IPS-11a (cell line): Measurements from ENCODE around the gene RCSD1.
A peak's percentile ranks its signal among the peaks of the same experiment; 100 is the strongest.
"Not testable (repeated sequence)": the region's sequence is repeated elsewhere in the genome, so short reads cannot be mapped to it uniquely, and the experiment has no call there.

Experiments
- H3K4me3 ChIP-seq: one replicate; pipeline ENCODE4 v1.5.1; 2013; ENCODE audit warnings: low read depth, low read length, control low read depth

RCSD1 gene

DNA sequence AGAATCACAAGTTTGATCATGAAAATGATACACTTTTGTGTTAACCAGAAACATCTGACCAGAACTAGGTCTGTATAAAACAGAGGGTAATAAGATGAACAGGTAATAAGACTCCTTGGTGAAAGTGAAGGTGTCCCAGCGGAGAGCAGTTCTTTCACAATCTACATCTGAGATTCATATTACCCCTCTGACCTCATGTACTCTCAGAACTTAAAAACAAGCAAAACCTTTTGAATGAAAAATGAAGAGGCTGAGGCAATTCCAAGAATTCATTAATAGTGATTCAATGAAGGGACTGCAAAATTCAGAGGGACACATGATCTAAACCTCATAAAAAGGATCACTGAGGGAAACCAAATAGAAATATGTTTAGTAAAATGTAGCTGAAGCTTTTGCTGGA is 80.8 kb downstream of the RCSD1 start:
- no peak overlapping the region for H3K4me3 ChIP-seq

GRCh38 chr1:167711797-167712196 is 81.8 kb downstream of the RCSD1 start:
- H3K4me3 ChIP-seq, result no peak overlapping the region

DNA sequence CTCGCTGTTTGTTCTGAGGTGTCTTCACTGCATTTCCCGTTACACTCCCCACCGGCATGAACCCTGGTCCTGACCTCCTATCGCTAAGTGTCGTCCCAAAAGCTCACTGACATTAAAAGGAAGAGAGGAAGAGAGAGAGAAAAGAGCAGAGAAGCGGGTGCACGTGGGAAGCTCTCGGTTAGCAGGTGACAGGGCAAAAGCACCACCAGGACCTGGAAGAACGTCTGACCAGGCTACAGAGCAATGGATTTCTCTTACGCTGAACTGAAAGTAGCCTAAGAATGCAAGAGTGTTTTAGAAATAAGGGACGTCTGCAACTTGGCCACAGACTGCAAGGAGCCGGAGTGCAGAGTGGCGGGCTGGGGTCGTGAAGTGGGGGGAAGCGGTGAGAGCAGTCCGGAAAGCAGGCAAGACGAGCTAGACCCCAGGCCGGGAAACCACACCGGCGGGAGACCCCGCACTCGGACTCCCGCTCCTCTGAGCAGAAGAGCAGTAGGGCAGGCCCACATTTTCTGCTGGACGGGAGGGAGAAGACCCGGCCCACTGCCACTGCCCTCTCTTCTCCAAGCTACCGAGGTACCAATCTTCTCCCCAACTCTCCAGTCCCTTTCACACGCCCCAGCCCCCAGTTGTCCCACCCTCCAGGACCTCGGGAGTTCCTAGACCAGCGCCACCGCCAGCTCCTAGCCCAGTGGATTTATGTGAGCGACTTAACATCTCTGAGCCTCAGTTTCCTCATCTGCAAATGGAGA is 83.5 kb downstream of the RCSD1 start:
- H3K4me3 ChIP-seq, result peak overlapping the region; percentile 97

DNA sequence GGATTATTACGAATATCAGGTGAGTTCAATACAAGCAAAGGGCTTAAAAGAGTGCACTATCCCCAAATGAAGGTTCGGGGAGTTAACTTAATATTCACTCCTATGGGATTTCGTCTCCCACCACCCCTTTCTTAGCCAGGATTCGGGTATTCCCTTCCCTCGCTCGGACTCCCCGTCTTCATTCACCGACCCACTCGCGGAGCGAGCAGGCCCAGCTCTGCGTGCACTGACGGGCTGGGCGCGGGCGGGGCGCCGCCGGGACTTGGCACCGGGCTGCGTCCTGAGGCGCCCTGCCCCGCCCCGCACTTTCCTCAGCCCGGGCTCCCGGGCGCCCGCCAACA is 84.0 kb downstream of the RCSD1 start:
- H3K4me3 ChIP-seq, result peak overlapping the region; percentile 97

DNA sequence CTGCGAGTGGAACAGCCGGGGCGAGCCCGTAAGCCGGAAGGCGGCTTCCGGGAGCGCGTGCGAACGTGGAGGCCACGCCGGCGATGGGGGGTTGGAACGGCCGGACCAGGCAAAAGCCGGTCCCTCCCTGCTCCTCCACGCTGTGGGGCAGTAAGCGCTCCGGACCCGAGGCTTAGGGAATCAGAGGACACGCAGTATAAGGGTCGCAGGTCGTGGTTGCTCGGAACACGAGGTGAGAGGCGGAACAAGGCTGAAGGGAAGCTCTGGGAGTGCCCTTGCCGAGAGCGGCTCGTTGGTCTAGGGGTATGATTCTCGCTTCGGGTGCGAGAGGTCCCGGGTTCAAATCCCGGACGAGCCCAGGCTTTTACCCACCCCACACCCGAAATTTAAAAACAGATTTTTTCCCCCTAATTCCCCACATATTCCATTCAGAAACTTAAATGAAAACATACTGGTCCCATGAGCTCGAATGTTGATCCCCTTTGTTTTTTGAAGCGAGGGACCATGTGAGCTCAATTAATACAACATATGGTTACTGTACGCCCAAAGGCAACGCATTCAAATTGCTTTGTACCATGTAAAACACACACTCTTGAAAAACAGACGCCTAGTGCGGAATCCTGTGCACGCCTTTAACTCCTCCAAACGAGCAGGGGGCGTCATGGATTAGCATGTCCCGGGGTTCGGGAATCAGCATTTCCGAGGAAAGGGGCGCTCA is 84.6 kb downstream of the RCSD1 start:
- peak overlapping the region; percentile 97 for H3K4me3 ChIP-seq

- peak overlapping the region; percentile 97 for H3K4me3 ChIP-seq
Observed at GRCh38 chr1:167715157-167715999, 85.3 kb downstream of the RCSD1 start.

GRCh38 chr1:167716000-167716271 is 85.9 kb downstream of the RCSD1 start:
- peak overlapping the region; percentile 97 for H3K4me3 ChIP-seq

GRCh38 chr1:167717351-167717750 is 87.3 kb downstream of the RCSD1 start:
- no peak overlapping the region for H3K4me3 ChIP-seq

DNA sequence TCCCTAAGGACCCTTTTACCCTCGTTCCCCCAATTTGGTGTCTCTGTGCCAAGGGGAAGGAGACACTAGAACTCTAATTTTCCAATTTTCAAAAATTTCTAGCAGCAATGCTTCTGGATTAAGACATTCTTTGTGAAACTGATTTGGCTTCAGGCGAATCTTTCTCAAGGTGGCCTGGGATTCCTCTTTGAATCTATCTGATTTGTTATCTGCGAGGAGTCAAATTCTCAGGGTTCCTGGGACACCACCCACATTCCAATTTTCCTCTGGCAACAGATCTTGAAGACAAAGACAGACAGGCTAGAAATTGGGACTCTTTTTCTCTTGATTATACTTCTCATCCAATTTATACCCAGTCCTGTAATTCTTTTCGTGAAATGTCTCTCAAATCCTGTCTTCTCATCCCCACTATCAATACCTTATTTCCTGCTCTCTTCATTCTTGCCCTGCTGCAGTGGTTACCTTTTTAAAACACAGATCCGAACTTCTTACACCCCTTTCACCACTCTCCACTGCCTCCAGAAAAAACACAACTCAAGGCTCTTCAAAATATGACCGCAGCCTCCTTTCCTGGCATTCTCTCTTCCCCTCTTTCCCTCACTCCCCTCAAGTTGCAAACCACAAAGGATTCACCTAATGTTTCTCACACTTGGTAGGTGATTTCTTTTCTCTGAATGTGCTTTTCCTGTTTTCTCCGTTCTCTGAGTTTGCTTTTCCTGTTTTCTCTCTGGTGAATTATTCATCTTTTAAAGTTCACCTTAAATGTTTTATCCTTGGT is 89.1 kb downstream of the RCSD1 start:
- no peak overlapping the region for H3K4me3 ChIP-seq

GRCh38 chr1:167719715-167720421 is 89.8 kb downstream of the RCSD1 start:
- not testable (repeated sequence) for H3K4me3 ChIP-seq

GRCh38 chr1:167720965-167721616 is 91.1 kb downstream of the RCSD1 start:
- H3K4me3 ChIP-seq, result peak overlapping the region; percentile 75

DNA sequence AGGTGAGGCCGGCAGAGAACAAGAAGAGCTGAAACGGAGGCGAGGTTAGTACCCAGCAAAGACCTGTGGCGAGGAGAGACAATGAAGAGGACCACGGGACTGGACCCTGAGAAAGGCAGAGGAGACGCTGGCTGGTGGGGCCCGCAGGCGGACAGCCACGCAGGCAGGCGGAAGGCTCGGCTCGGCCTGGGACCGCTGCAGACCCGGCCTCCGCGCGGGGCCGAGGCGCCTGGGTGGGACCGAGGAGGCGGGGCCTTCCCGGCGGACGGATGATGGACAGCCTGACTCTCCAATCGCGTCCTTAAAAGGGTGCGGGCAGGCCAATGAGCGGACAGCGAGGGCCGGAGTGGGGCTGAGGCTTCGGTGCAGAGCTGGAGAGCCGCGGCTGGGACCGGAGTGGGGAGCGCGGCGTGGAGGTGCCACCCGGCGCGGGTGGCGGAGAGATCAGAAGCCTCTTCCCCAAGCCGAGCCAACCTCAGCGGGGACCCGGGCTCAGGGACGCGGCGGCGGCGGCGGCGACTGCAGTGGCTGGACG is 91.7 kb downstream of the RCSD1 start, which contains the start of gene MPZL1:
MPZL1 (plus strand) TSS at position 366 of the 535 bp plus-strand sequence. CDS start 170 bp downstream, outside the sequence.
- peak within 1 kb of the TSS; percentile 75 for H3K4me3 ChIP-seq

DNA sequence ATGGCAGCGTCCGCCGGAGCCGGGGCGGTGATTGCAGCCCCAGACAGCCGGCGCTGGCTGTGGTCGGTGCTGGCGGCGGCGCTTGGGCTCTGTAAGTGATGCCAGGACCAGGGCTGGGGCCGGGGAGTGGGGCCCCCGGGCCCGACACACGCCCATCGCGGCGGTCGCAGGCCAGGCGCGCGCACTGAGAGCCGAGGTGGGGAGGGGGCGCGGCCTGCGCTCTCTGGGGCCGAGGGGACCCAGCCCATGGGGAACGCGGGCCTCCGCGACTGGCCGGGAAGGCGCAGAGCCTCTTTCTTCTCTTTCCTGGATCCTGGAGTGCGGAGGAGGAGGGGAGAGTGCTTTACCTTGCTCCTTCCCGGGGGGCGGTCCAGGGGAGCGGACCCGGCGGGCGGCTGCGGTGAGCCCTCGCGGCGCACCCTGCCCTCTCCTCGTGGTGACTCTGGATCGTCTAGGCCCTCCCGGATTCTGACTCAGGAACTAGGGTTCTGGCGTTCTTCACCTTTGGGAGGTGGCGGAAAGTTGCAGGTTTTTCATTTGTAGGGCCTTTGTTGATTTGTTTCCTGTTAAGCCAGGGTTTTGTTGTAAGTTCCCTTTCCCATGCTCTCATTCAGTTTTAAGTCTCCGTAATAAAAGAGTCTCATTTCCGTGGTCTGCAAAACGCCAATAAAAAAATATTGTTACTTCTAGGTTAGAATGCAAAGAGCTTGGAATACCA is 92.3 kb downstream of the RCSD1 start:
- peak overlapping the region; percentile 75 for H3K4me3 ChIP-seq

DNA sequence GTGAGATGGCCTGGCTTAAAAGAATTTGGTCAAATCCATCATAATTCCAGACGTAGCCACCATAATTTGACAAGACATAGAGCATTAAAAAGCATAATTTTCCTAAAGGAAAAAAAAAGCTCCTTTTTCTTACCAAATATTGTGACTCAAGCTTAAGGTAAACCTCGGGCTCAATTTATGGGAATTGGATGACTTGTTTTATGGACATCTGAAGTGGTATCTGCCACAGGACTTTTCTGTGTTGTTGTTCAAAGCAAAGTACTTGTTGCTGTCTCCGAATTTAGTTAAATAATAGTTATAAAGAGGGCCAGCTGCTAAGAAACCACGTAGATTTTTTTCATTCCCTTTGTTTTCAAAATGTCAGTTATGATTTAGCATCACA is 92.8 kb downstream of the RCSD1 start:
- peak overlapping the region; percentile 75 for H3K4me3 ChIP-seq

DNA sequence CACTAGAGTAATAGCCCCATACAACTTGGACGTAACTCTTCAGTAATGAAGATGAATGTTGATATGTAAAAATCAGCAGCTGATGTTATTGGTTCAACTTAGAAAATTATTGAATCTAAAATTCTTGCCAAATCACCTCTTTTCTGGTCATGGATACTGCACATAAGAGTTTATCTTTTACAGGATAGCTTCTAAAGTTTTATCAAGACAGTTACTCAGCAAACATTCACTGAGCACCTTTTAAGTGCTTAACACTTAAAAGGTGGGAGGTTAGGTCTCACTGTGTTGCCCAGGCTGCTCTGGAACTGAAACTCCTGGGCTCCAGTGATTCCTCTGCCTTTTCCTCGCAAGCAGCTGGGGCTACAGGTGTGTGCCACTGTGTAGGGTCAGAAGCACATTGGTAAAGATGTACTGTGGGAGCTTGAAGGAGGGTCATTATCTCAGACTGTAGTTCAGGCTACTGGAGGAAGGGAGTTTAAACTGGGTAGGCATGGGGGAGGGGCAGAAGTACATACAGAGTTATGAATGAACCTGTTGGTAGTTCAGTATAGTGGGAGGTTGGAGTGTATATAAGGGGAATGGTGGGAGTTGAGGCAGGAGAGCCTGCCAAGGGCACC is 93.8 kb downstream of the RCSD1 start:
- H3K4me3 ChIP-seq, result no peak overlapping the region

- no peak overlapping the region for H3K4me3 ChIP-seq
Observed at GRCh38 chr1:167726008-167726407, 96.0 kb downstream of the RCSD1 start.

DNA sequence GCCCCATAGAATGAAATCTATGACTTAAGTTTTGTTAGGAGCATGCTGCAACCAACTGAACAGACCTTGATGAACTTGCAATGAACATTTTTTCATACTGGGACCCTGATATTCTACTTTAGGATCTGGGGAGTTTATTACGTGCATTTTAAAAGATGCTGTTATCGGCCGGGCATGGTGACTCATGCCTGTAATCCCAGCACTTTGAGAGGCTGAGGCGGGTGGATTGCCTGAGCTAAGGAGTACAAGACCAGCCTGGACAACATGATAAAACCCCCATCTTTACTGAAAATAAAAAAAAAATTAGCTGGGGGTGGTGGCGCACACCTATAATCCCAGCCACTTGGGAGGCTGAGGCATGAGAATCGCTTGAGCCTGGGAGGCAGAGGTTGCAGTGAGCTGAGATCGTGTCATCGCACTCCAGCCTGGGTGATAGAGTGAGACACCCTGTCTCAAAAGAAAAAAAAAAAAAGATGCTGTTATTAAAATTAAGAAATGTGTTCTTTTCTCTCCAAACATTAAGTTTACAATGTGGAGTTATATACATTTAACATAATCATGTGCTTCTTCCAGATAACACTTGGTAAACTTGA is 98.9 kb downstream of the RCSD1 start:
- no peak overlapping the region for H3K4me3 ChIP-seq

GRCh38 chr1:167734227-167734626 is 104.2 kb downstream of the RCSD1 start:
- H3K4me3 ChIP-seq, result no peak overlapping the region
